H1 (cell line): ENCODE data around the gene MBLAC1. TPM values are rescaled to one million over a fixed set of nuclear protein-coding genes. Genes with fewer than 3 reads are reported as not detected.

ENCODE experiments used
- CTCF ChIA-PET: fragments of 300-600 bp; sonication (Branson Sonifier 250); formaldehyde crosslinking; loops from one replicate; lab custom pipeline; 2021; ENCODE audit not compliant: partially characterized antibody; lab: Charles Lee
- POLR2A ChIA-PET: fragments of 300-600 bp; sonication (Branson Sonifier 250); formaldehyde crosslinking; loops from one replicate; lab custom pipeline; 2021; ENCODE audit warnings: inconsistent platforms; ENCODE audit not compliant: partially characterized antibody; lab: Charles Lee
- DNase-seq, 2 experiments: peaks; one replicate each; pipeline versions ENCODE4 v3.0.0 to v3.0.0-alpha.2; 2010 to 2022; ENCODE audit warnings: low spot score in 2 of 2, low read depth in 1 of 2, mixed read lengths in 1 of 2
- FAIRE-seq: peaks from 2 replicates; lab custom pipeline; 2011; peaks lifted over from hg19 to GRCh38; lab: Jason Lieb, UNC
- H2AFZ ChIP-seq: 2 replicates; pipeline ENCODE4 v1.8.1; 2012; ENCODE audit warnings: low read length, inconsistent platforms
- H2AK5ac ChIP-seq: 2 replicates; pipeline ENCODE4 v1.6.1; 2013; ENCODE audit warnings: low read depth, low read length
- H2BK120ac ChIP-seq: replicated peaks from 2 replicates; pipeline ENCODE3; 2013; ENCODE audit warnings: low read depth, low read length, inconsistent platforms
- H2BK12ac ChIP-seq: 2 replicates; pipeline ENCODE4 v1.6.1; 2013; ENCODE audit warnings: low read depth, low read length
- H2BK15ac ChIP-seq: 2 replicates; pipeline ENCODE4 v1.6.1; 2013; ENCODE audit warnings: low read length
- H2BK20ac ChIP-seq: 2 replicates; pipeline ENCODE4 v1.6.1; 2013; ENCODE audit warnings: low read length
- H2BK5ac ChIP-seq: 2 replicates; pipeline ENCODE4 v1.6.1; 2013; ENCODE audit warnings: low read depth, low read length
- H3K14ac ChIP-seq: 2 replicates; pipeline ENCODE4 v1.6.1; 2013; ENCODE audit warnings: inconsistent platforms; ENCODE audit not compliant: insufficient read length
- H3K18ac ChIP-seq: 2 replicates; pipeline ENCODE4 v1.6.1; 2013; ENCODE audit warnings: low read length; ENCODE audit errors: extremely low read depth
- H3K23ac ChIP-seq: 2 replicates; pipeline ENCODE4 v1.6.1; 2013; ENCODE audit warnings: inconsistent platforms; ENCODE audit not compliant: insufficient read length
- H3K23me2 ChIP-seq: 2 replicates; pipeline ENCODE4 v1.6.1; 2013; ENCODE audit warnings: low read depth, low read length
- H3K27ac ChIP-seq: 2 replicates; pipeline ENCODE4 v1.6.1; 2011; ENCODE audit warnings: low read depth, low read length, inconsistent platforms
- H3K27me3 ChIP-seq, 4 experiments: replicated peaks in 1 of 4; 1 replicate in 1 of 4; 2 replicates in 3 of 4; pipeline versions ENCODE4 v1.6.1 to v1.8.1; 2011 to 2013; ENCODE audit warnings: low read length in 3 of 4, mild to moderate bottlenecking in 3 of 4, inconsistent platforms in 2 of 4, mixed read lengths in 2 of 4, moderate library complexity in 1 of 4; ENCODE audit not compliant: control insufficient read depth in 3 of 4, insufficient read depth in 3 of 4; ENCODE audit errors: extremely low read depth in 1 of 4
- H3K36me3 ChIP-seq, 4 experiments: 2 replicates each; pipeline versions ENCODE4 v1.6.1 to v1.8.1; 2011 to 2013; ENCODE audit warnings: mild to moderate bottlenecking in 4 of 4, low read length in 3 of 4, moderate library complexity in 2 of 4, control low read depth in 1 of 4, inconsistent platforms in 1 of 4; ENCODE audit not compliant: insufficient read depth in 4 of 4, control insufficient read depth in 2 of 4
- H3K4ac ChIP-seq: replicated peaks from 2 replicates; pipeline ENCODE3; 2013; ENCODE audit warnings: low read length, low read depth, mixed read lengths, inconsistent platforms; ENCODE audit not compliant: insufficient read length
- H3K4me1 ChIP-seq, 4 experiments: replicated peaks in 1 of 4; 1 replicate in 1 of 4; 2 replicates in 3 of 4; pipeline versions ENCODE4 v1.6.1 to v1.8.1; 2011 to 2013; ENCODE audit warnings: low read length in 3 of 4, inconsistent platforms in 2 of 4, mixed read lengths in 1 of 4; ENCODE audit not compliant: insufficient read depth in 4 of 4, control insufficient read depth in 3 of 4
- H3K4me2 ChIP-seq, 2 experiments: 2 replicates each; pipeline versions ENCODE4 v1.6.1 to v1.8.1; 2011 to 2013; ENCODE audit warnings: low read depth in 2 of 2, low read length in 2 of 2, control low read depth in 1 of 2, inconsistent platforms in 1 of 2, mild to moderate bottlenecking in 1 of 2; ENCODE audit not compliant: insufficient read depth in 1 of 2
- H3K4me3 ChIP-seq, 4 experiments: fragments of 200-600, 300-600 bp in 1 of 4; sonication (generic), shearing (Covaris generic), sonication (Bioruptor Twin) in 1 of 4; 2 replicates each; pipeline versions ENCODE4 v1.5.1 to v1.8.1; 2011 to 2016; ENCODE audit warnings: low read length in 4 of 4, low read depth in 3 of 4, control low read depth in 2 of 4, inconsistent platforms in 2 of 4, mild to moderate bottlenecking in 2 of 4, mixed read lengths in 1 of 4, moderate library complexity in 1 of 4; ENCODE audit not compliant: insufficient read depth in 2 of 4; ENCODE audit errors: extremely low read depth in 1 of 4
- H3K56ac ChIP-seq: replicated peaks from 2 replicates; pipeline ENCODE3; 2013; ENCODE audit warnings: low read depth, mild to moderate bottlenecking, mixed read lengths, low read length, inconsistent platforms; ENCODE audit not compliant: insufficient read length
- H3K79me1 ChIP-seq: 2 replicates; pipeline ENCODE4 v1.6.1; 2013; ENCODE audit warnings: low read depth, low read length, control low read depth
- H3K79me2 ChIP-seq, 2 experiments: 2 replicates each; pipeline versions ENCODE4 v1.6.1 to v1.8.1; 2012 to 2013; ENCODE audit warnings: low read length in 2 of 2, mild to moderate bottlenecking in 2 of 2, inconsistent platforms in 1 of 2; ENCODE audit not compliant: insufficient read depth in 2 of 2, control insufficient read depth in 1 of 2
- H3K9ac ChIP-seq, 4 experiments: replicated peaks in 1 of 4; 1 replicate in 1 of 4; 2 replicates in 3 of 4; pipeline versions ENCODE4 v1.6.1 to v1.8.1; 2011 to 2013; ENCODE audit warnings: low read depth in 3 of 4, low read length in 3 of 4, control low read depth in 2 of 4, mild to moderate bottlenecking in 2 of 4, moderate library complexity in 2 of 4, inconsistent platforms in 1 of 4; ENCODE audit errors: extremely low read depth in 1 of 4
- H3K9me3 ChIP-seq, 2 experiments: 2 replicates each; pipeline versions ENCODE4 v1.6.1 to v1.8.1; 2012 to 2013; ENCODE audit warnings: mild to moderate bottlenecking in 2 of 2, moderate library complexity in 2 of 2, control low read depth in 1 of 2, inconsistent platforms in 1 of 2, low read depth in 1 of 2, low read length in 1 of 2, mixed read lengths in 1 of 2; ENCODE audit not compliant: insufficient read depth in 2 of 2
- H4K20me1 ChIP-seq, 2 experiments: replicated peaks in 1 of 2; 2 replicates each; pipeline versions ENCODE3 to v1.8.1; 2011 to 2013; ENCODE audit warnings: inconsistent platforms in 2 of 2, low read length in 2 of 2, mild to moderate bottlenecking in 1 of 2; ENCODE audit not compliant: insufficient read depth in 2 of 2, control insufficient read depth in 1 of 2
- H4K5ac ChIP-seq: 2 replicates; pipeline ENCODE4 v1.6.1; 2013; ENCODE audit warnings: low read length, low read depth, mixed read lengths, inconsistent platforms; ENCODE audit not compliant: insufficient read length
- H4K8ac ChIP-seq: 2 replicates; pipeline ENCODE4 v1.8.0; 2013; ENCODE audit warnings: mild to moderate bottlenecking, moderate library complexity, low read length, inconsistent platforms; ENCODE audit not compliant: insufficient read depth; ENCODE audit errors: extremely low read depth
- H4K91ac ChIP-seq: replicated peaks from 2 replicates; pipeline ENCODE3; 2013; ENCODE audit warnings: low read length, mixed read lengths, inconsistent platforms; ENCODE audit not compliant: insufficient read length
- ATF3 ChIP-seq: IDR thresholded peaks from 2 replicates; pipeline ENCODE4 v1.6.1; 2011; ENCODE audit warnings: low read depth, mild to moderate bottlenecking, low read length; ENCODE audit not compliant: insufficient read depth
- BCL11A ChIP-seq, 2 experiments: IDR thresholded peaks; one replicate each; pipeline ENCODE4 v1.6.1; 2011; ENCODE audit warnings: low read depth in 2 of 2, low read length in 2 of 2, mild to moderate bottlenecking in 2 of 2
- EP300 ChIP-seq, 2 experiments: IDR thresholded peaks; 1 replicate in 1 of 2; 2 replicates in 1 of 2; pipeline ENCODE4 v1.6.1; 2011 to 2012; ENCODE audit warnings: low read depth in 2 of 2, low read length in 2 of 2, mild to moderate bottlenecking in 2 of 2, borderline replicate concordance in 1 of 2, inconsistent platforms in 1 of 2, moderate library complexity in 1 of 2
- EZH2 ChIP-seq: fragments of 200-600 bp; sonication (generic); IDR thresholded peaks from 2 replicates; pipeline ENCODE4 v1.7.1; 2012; ENCODE audit warnings: low read depth, mild to moderate bottlenecking, moderate library complexity, low read length, inconsistent platforms; ENCODE audit not compliant: severe bottlenecking
- JUN ChIP-seq: IDR thresholded peaks from 2 replicates; pipeline ENCODE4 v1.6.1; 2011; ENCODE audit warnings: low read depth, mild to moderate bottlenecking, improper control_type of control experiment, low read length
- POU5F1 ChIP-seq: IDR thresholded peaks from 2 replicates; pipeline ENCODE4 v1.6.1; 2011; ENCODE audit warnings: low read depth, mild to moderate bottlenecking, low read length, moderate library complexity
- RFX5 ChIP-seq: IDR thresholded peaks from 2 replicates; pipeline ENCODE4 v1.6.1; 2011; ENCODE audit warnings: low read depth, low read length, improper control_type of control experiment, borderline replicate concordance
- SP4 ChIP-seq: IDR thresholded peaks from 2 replicates; pipeline ENCODE4 v1.6.1; 2012; ENCODE audit warnings: low read length, inconsistent platforms
- SUZ12 ChIP-seq: fragments of 200-600 bp; sonication (generic); IDR thresholded peaks from 2 replicates; pipeline ENCODE4 v1.6.1; 2012; ENCODE audit warnings: mild to moderate bottlenecking, inconsistent platforms, low read length, moderate library complexity, mixed read lengths
- TAF7 ChIP-seq: optimal IDR thresholded peaks from 2 replicates; pipeline ENCODE3; 2011; ENCODE audit warnings: low read depth, mild to moderate bottlenecking, inconsistent platforms, low read length, moderate library complexity, borderline replicate concordance
- TCF12 ChIP-seq: IDR thresholded peaks from 2 replicates; pipeline ENCODE4 v1.6.1; 2011; ENCODE audit warnings: low read depth, mild to moderate bottlenecking, low read length
- USF2 ChIP-seq: IDR thresholded peaks from 2 replicates; pipeline ENCODE4 v1.6.1; 2011; ENCODE audit warnings: low read length, improper control_type of control experiment
- WGBS, 2 experiments: shearing (Covaris generic) in 1 of 2; methylation state at CpG; one replicate each; pipeline versions ENCODE4 v1.1.6 to v1.1.7; 2013 to 2015; ENCODE audit warnings: low lambda C conversion rate in 2 of 2, mixed read lengths in 2 of 2, inconsistent platforms in 1 of 2, low coverage in 1 of 2, missing lambda C conversion rate in 1 of 2; ENCODE audit not compliant: insufficient replicate concordance in 2 of 2, insufficient coverage in 1 of 2, insufficient read length in 1 of 2; ENCODE audit errors: extremely low coverage in 1 of 2, missing lambda C conversion rate in 1 of 2; 5-methylcytosine and 5-hydroxymethylcytosine counted together
- polyA plus RNA-seq, 7 experiments: library from polyadenylated mRNA; depleted of rRNA in 3 of 7; stranded (reverse) in 5 of 7; unstranded in 2 of 7; fragments of >200 nt in 5 of 7; fragments of 200-250 nt in 2 of 7; gene quantifications; 1 replicate in 5 of 7; 2 replicates in 1 of 7; 4 replicates in 1 of 7; pipeline versions ENCODE4 v1.2.1 to v1.2.3, GENCODE V29; 2011 to 2013; ENCODE audit warnings: missing spikeins in 2 of 7, mixed read lengths in 2 of 7
- total RNA-seq: library from RNA; stranded (reverse); fragmentation: NEBNext Ultra II Directional; extraction: Animal tissue kit (Norgen Biotek cat#: 25700); gene quantifications from 2 replicates; pipeline ENCODE4 v1.2.1, GENCODE V29; 2021

MBLAC1 gene
- total and polyA plus RNA-seq, 2 of the 8 experiments (the other 6 are each of a cell fraction or from before 2014, with no cell fraction given): 1.00 to 1.7 TPM

GRCh38 chr7:100077205-100077604 is 49.6 kb upstream of the MBLAC1 start:
- DNase-seq (no peak), FAIRE-seq (no peak)
- H2BK20ac ChIP-seq: no peak overlapping the region
- H2AFZ ChIP-seq: no peak overlapping the region
- H4K91ac ChIP-seq: no peak overlapping the region
- H2BK5ac ChIP-seq: no peak overlapping the region
- H3K4me2 ChIP-seq: no peak overlapping the region
- peaks cover 35 to 43% of the 10 kb centered on the region in 2 experiments for H3K9me3 ChIP-seq
- WGBS, 2 experiments: 95% methylated on average over 4 of the region's 4 CpGs; no CpG with 5 or more reads in 1 of the 2 experiments
- no peak overlapping the region for H4K5ac ChIP-seq
- no peak overlapping the region for H3K23ac ChIP-seq
- peaks cover 1 to 3% of the 10 kb centered on the region in 2 experiments for H4K20me1 ChIP-seq
- H3K79me2 ChIP-seq: peaks cover 32 to 52% of the 10 kb centered on the region in 2 experiments
- H3K18ac ChIP-seq: no peak overlapping the region
- H2BK15ac ChIP-seq: no peak overlapping the region
- no peak overlapping the region for H3K9ac ChIP-seq
- H3K14ac ChIP-seq: no peak overlapping the region
- peaks cover 6% of the 10 kb centered on the region; the same call in 1 of the 2 replicates for H3K23me2 ChIP-seq
- no peak overlapping the region for H2BK12ac ChIP-seq
- no peak overlapping the region for H2AK5ac ChIP-seq
- ChIA-PET POLR2A (interaction anchor here (0.6 to 19.6 kb wide), 5 partner anchors 11 to 57 kb away, joined by 3 to 294 read pairs (median 5); partner anchors contain the start of genes COPS6, MCM7 and ZSCAN21), CTCF (no interaction called here)
- no peak overlapping the region for H3K4ac ChIP-seq
- no peak overlapping the region for H3K56ac ChIP-seq
- H4K8ac ChIP-seq: no peak overlapping the region
- no peak overlapping the region for H2BK120ac ChIP-seq
- H3K36me3 ChIP-seq: peaks cover 56 to 79% (median 69%) of the 10 kb centered on the region in 4 experiments
- H3K79me1 ChIP-seq: peaks cover 4% of the 10 kb centered on the region
- H3K27ac ChIP-seq: no peak overlapping the region
- peaks cover 0 to 4% (median 0%) of the 10 kb centered on the region in 4 experiments; a peak in 1 of 7 replicates for H3K4me1 ChIP-seq
- no peaks in the 10 kb centered on the region; a peak in 1 of 7 replicates for H3K27me3 ChIP-seq
- H3K4me3 ChIP-seq: no peak overlapping the region
- TF ChIP-seq ATF3 (no peak), BCL11A (IDR thresholded peaks at IDR 0.05; ENCODE audit: low read depth in 2 of 2, low read length in 2 of 2) (no peak), SP4 (no peak), RFX5 (no peak), EP300 (IDR thresholded peaks at IDR 0.05; ENCODE audit: borderline replicate concordance in 1 of 2, low read depth in 2 of 2, low read length in 2 of 2) (no peak), USF2 (no peak), POU5F1 (no peak), SUZ12 (no peak), TAF7 (no peak), JUN (no peak), TCF12 (no peak), EZH2 (no peak)
